ENCODE data around the gene MYO16.

The MYO16 gene

DNA sequence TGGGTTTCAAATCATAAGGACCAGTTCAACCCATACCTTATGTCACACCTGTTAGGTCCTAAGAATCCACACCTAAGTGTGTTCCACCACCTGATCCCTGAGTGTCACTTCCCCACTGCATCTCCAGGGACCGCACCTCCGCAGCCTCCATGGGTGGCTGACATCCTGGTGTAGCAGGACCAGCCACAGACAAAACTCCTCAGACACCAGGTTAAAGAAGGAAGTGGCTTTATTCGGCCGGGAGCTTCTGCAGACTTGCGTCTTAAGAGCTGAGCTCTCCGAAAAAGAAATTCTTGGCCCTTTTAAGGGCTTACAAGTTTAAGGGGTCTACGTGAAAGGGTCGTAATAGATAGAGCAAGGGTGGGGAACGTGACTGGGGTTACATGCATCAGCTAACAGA, 509.9 kb downstream of the MYO16 start:
- no peak for DNase-seq

DNA sequence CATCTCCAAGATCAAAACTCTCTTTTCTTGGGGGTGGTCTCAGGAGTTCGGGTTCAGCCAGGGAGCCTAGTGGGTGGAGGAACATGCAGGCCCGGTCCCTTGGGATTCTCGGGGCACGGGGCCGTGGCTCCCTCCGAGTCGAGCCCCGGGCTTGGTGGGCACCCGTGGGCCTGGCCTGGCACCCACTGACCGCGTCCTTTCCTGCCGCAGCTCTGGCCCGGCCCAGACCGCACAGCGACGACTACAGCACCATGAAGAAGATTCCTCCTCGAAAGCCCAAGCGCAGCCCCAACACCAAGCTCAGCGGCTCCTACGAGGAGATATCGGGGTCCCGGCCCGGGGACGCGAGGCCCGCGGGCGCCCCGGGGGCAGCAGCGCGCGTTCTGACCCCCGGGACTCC, 510.6 kb downstream of the MYO16 start:
- DNase-seq: no peak

DNA sequence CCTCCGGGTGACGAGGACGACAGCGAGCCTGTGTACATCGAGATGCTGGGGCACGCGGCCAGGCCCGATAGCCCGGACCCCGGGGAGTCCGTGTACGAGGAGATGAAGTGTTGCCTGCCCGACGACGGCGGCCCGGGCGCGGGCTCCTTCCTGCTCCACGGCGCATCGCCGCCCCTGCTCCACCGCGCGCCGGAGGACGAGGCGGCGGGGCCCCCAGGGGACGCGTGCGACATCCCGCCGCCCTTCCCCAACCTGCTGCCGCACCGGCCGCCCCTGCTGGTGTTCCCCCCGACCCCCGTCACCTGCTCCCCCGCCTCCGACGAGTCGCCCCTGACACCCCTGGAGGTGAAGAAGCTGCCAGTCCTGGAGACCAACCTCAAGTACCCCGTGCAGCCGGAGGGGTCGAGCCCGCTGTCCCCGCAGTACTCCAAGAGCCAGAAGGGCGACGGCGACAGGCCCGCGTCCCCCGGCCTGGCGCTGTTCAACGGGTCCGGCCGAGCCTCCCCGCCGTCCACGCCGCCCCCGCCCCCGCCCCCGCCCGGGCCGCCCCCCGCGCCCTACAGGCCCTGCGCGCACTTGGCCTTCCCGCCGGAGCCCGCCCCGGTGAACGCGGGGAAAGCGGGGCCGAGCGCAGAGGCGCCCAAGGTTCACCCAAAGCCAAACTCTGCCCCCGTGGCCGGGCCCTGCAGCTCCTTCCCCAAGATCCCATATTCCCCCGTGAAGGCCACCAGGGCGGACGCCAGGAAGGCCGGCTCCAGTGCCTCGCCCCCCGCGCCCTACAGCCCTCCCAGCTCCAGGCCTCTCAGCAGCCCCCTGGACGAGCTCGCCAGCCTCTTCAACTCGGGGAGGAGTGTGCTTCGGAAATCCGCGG, 511.3 kb downstream of the MYO16 start:
- peak; percentile 55 for DNase-seq

DNA sequence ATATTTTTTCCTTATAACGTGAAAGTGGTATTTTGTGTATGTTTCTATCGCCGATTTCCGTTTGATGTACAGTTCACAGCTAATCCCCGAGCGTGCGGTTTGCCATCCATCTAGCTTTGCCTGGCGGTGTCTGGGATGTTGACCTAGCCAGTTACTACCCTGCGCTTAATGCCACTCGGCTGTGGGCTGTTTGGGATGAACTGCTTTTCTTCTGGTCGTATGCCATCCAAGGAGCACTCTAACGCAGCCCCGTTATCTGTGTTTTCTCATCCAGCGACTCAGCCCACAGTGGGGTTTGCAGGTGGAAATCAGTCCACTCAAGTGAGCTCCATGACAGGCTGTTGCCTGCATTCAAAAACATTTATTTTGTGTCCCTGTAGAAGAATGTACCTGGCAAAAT, 512.3 kb downstream of the MYO16 start:
- DNase-seq: no peak

DNA sequence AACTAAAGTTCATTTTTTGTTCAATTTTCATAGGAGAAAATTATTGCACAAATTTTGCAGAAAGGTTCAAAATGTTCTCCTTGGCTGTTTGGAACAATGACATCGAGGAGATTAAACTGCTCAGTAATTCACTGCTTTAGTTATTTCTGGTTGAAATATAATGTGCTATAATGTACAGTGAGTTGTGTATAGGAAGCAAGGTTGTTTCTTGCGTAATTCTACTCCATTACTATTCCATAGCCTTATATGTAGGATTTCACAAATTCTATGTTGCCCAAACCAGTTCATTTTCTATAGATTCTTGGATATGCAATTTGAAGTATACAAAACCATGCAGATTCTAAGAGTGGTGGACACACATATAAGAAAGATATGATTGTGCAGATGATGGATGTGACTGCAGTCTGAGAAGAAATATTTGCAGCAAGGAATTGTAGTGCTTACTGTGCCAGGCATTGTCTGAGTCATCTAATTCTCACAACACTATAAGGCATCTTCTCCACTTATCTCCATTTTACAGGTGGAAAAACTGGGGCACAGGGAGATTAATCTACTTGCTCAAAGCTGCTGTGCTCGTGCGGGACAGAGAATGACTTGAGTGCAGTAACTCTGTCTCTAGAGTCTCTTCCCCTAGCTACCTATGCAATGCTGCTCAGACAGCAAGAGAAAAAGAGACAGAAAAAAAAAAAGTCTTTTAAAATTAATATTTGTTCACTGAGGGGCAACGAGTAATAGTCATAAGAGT, 515.5 kb downstream of the MYO16 start:
- DNase-seq: no peak

DNA sequence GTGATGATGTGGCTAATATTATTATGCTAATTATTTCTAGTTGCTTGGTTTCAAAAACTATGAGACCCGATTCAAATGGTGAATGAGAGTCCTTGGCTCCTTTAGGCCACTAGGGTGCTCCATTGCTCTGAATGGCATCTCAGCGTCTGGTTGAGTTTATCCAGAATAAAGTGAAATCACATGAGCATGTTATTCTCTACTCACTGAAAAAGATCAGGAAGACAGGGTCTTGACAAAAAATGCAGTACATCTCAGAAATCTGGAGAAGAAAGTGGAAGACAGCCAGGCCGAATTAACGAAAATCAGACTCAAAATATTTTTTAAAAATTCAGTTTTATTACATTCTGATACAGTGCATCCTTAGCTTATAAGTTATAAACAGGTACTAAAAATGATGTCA, 516.2 kb downstream of the MYO16 start:
- DNase-seq: peak; percentile 39

DNA sequence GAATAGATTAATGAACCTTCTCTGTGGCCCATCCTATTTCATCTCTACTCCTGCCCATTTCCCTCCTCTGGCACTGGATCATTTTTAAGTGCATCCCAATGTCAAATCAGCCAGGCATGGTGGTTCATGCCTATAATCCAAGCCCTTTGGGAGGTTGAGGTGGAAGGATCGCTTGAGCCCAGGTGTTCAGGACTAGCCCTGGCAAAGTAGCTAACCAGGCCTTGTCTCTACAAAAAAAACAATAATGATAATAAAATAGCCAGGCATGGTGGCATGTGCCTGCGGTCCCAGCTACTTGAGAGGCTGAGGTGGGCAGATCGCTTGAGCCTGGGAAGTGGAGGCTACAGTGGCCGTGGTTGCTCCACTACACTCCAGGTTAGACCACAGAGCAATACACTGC, 517.0 kb downstream of the MYO16 start:
- DNase-seq: no peak

DNA sequence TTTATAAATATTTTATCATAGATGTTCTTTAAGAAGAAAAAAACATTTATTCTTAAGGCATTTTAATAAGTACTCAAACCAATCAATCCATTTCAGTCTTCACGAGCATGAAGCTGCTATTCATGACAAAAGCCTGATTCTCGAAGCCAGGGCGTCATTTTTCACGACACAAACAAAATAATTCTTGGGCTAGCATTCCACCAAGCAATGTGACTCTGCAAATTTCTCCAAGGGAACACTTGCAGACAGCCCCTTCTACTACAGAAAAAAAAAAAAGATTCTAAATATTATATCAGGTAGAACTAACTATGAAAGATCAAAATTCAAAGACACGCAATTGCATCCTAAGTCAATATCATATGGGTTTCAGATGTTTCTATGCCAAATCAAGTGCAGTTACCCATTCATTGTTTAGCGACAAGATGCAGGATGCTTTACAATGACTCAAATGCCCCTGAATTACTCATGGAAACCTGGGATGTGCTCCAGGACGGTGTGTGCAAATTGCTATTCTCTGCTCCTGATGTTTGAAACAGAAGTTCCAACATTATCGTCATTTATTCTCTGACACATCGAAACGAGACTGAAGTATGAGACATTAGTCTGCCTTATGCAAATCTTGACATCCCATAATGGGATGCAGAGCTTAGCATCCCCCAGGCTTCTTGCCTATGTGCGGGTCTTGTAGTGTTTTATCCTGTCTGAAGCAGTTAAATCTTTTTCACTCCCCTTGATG, 517.7 kb downstream of the MYO16 start:
- DNase-seq: no peak

DNA sequence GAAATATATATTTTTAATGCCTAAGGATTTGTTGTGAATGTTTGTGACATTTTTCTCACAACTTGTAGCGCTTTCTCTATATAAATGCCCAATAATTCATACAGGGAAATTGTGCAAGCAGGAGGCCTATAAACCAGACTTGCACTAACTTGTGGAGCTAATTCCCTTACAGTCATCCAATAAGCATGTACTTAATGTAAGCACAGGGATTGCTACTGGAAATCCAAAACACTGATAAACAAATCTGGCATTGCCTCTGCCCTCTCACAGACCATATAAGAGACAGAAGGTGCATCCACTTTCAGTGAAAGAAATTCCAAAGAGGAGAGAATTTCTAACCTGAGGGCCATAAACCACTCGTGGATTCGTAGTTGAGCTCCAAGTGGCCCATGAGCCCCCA, 518.8 kb downstream of the MYO16 start:
- no peak for DNase-seq

DNA sequence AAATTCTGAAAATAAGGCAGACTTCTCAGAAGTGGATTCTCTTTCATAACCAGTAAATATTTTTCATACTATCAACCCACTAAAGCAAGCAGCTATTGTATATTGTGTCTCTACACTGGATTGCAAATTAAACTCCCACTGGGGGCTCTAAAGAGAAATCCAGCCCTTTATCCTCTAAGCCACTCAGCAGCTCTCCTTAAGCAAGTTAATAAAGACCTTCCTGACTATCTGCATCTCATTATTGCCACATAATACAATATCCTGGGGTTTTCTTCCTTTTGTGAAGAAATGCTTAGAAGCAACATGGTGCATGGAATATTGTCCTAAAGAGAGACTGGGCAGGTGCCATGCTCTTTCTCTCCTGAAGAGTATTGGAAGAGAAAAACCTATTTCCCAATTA, 521.3 kb downstream of the MYO16 start:
- DNase-seq: no peak

DNA sequence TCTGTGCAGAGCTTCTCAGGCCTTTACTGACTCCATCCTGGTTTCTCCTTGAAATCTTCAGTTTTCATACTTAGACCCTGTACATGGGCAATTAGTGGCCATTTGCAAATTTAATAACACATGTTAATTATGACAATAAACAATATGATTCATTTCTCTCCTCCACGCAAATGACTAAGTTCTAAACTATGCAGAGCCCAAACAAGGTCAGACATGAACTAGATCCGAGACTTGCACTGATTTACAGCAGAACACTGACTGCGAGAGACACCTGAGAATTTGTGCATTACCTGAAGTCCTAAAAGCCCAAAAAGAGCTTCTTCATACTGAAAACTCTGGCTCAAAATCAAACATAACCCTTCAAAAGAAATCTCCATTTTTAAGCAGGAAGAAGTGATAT, 521.8 kb downstream of the MYO16 start:
- no peak for DNase-seq

DNA sequence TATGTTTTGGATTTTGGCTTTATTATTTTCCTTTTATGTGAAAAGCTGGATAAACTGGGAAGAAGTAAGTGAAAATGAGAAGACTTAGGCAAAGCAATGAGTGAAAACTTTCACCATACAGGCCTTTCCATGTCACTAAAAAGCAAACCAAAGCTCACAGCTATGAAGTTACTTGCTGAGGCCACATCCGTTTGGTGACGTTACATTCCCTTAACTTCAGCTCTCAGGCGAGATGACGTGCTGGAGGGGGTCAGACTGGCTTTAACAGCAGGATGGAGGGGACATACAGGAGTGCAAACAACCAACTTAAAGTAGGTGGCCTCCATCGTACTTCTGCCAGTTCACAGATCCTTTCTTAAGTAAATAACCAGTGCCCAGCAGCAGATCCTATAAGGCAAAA, 522.3 kb downstream of the MYO16 start:
- no peak for DNase-seq

DNA sequence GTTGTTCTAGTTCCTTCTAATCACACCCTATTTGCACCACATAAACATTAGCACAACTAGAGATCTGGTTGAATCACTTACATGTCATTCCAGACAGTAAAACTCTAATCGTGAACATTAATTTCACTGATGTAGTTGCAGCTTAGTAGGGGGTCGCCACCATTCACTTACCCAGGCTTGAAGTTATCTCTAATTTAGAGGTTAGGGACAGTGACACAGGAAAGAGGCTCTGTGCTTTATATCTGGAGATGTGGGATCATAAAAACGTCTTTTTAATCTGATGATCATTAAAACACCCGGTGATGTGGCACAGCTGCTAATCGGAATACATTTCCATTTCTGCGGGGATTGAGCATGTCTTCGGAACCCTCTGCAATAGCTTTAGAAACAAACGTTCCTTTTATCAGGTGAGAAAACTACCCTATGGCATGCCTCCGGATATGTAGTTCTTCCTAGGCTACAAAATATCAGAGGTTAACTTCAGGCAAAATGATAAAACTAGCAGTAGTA, 523.0 kb downstream of the MYO16 start:
- no peak for DNase-seq

DNA sequence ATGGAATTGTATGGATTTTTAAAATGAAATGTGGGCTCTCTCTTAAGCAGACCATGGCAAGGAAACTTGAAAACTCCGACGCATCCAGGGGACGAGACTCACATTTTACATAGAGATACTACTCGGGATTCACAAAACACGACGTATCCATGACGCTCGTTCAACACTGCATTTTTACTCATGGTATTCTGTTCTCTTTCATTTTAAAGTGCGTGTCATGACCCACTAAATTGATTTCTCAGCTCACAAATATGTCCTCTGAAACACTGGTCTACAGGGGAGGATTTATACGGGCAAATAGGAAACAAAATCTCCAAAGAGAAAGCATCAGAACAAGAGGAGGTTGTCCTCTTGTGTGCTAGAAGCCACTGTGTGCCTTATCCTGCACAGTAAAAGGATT, 523.5 kb downstream of the MYO16 start:
- DNase-seq: no peak

DNA sequence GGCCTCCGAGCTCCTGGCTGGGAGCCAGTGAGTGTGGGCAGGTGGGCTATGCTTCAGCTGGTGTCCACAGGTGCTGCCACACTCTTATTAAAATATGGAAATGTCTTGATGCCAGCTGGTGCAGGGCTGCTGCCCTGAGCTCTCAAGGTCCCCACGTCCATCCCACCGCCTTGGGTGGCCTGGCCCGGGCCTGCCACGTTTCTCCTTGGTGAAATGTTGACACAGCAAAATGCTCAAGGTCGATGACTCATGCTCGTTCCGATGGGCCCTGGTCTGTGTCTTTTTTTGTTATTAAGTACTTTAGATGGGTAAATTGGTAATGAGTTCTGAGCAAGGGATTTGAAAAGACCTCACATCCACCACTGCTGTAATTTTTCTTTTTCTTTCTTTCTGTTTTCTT, 524.7 kb downstream of the MYO16 start:
- DNase-seq: no peak

DNA sequence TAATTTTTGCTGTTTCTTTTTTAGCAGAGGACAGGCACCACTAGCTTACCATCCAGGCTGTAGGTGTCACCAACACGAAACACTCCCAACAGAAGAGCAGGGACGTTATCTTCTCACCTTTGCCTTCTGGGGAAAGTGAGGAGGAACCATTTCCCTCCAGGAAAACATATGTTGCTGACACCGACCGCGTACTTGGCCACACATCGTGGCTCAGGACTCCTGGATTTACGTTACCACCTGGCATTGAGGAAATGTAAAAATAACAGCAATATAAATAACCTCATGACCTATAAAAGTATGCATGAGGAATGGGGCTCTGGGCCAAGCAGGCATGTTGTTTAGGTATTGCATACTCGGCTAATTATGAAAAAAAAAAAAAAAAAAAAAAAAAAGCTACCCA, 525.1 kb downstream of the MYO16 start:
- no peak for DNase-seq

DNA sequence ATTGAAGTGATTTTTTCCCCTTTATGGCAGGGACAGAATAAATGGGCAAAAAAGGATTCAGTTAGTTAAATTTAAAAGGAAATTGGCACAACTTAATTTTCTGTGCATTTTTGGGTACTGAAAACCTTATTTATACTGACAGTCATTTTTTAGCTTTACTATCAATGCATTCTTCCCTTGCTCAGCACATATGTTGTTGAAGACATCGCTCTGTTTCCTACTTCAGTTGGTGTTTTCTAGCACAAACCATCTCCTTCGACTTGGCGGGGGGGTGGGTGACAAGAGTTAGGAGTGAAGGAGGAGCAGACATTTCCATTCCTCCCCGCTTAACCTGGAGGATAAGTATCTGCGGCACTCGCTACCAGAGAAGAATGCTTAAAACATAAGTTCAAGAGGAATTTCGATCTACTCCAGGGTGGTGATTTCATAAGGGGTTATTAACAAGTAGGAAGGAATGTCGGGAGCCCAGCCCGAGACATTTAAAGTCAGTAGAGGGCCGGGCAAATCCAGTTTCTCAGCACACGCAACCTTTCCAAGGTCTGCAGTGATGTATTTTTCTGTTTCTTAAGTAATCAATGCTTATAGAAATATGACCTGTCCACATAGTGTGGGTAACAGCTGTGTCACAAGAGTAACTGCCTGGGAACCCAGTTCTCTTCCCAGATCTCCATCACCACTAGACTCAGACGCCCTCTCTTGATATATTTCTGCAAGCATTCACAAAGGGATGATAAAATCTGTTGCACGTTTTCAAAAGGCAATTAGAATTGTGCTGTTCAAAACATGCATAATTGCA, 525.8 kb downstream of the MYO16 start:
- DNase-seq: no peak

DNA sequence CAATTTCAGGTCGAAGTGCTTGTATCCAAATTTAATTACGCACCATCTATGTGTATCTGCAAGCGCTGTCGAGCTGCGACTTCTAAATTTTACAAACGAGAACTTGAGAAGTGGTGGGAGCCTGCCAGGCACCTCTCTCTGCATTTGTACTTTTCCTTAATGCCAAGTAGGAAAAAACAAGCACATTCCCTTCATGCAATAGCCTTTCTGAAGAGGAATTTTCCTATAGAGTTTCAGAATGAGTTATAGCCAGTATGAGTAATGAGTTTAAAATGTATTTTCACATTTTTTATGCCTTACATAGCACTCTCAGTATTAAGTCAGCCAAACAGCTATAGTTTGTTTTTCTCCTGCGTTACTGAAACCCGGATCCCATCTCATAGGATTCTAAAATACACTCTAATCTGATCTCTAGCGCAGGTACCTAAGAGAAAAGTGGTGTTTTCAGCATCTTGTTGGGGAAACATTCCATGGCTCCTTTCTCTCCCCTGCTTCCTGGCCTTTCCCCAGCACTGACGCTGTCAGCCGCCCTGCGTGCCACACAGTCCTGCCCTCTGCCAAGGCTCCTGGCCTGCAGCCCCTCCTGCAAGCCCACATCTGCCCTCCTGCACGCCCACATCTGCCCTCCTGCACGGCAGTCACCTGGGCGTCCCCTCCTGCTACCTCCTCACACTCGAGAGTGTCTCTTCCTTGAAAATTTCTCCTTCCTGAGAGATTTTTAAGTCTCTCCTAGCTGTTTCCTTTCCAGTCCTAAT, 526.9 kb downstream of the MYO16 start:
- DNase-seq: no peak

DNA sequence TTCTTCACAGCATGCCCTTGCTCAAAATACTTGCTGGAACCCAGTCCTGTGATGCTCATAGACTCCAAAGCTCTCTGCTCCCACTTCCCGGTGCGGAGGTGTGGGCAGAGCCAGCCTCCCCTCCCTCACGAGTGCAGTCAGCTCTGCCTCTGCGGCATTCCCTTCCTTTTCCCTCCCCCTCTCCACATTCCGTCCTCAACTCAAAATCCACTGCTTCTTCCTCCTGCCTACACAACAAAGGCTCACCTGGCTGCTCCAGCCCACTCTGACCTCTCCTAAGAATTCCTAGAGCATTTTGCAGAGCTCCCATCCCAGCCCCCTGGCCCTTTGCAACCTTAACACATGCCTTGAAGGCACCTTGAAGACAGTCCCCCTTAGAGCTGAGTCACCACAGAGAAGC, 527.9 kb downstream of the MYO16 start:
- DNase-seq: no peak

DNA sequence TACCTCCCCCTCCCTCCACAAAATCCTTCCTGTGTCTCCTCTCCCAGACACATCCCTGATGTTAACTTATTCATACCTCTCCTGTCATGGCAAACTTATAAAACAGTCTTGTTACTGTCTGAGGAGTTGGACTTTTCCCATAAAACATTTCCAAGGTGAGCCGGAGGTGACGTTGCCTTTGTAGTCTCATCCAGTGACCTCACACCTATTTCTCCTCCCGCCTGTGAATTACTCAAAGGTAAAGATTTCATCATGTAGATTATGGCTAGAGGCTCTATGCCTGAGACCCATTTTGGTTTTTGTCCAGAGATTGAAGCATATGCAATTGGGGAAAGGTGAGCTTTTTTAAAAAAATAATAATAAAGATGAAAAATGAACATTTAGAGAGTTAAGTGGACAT, 529.0 kb downstream of the MYO16 start:
- DNase-seq: no peak

DNA sequence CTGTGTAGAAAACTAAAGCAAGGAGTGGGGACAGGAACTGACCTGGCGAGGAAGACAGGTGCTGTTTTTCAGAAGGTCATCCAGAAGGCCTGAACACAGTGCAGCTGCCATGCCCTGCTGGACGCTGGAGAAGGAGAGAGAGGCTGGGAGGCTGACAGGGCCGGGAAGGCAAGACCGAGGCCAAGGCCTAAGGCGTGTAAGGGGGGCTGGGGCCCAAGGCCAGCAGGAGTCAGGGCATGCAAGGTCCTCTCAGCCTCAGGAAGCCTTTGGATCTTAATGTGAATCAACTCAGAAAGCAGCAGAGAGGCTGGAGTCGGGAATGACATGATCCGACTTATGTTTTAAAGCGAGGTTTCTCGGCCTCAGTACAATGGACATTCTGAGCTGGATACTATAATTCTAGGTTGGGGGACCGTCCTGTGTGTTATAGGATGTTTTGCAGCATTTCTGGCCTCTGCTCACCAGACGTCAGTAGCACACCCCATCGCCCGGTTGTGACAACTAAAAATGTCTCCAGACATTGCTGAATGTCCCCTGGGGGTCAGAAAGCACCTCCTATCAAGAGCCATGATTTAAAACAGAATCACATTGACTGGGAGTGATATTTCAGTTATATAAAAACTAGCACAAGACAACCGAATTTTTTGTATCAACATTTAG, 530.4 kb downstream of the MYO16 start:
- no peak for DNase-seq
